ENCODE results near the gene DPPA3. TPM values are rescaled to one million over a fixed set of nuclear protein-coding genes. Genes with fewer than 3 reads are reported as not detected.
"Not testable (repeated sequence)": the region's sequence is repeated elsewhere in the genome, so short reads cannot be mapped to it uniquely, and the experiment has no call there.

The DPPA3 gene
- total RNA-seq, 1 donor from 2014 or later: not detected

GRCh38 chr12:7751394-7751793, 40.2 kb downstream of the DPPA3 start:
- Histone ChIP-seq H3K9me3 (no peaks in the 10 kb centered on the region), H3K4me3 (no peak overlapping the region), H3K27ac (no peak overlapping the region), H3K36me3 (no peaks in the 10 kb centered on the region), H3K4me1 (no peaks in the 10 kb centered on the region), H3K27me3 (no peaks in the 10 kb centered on the region)
- DNase-seq (ENCODE audit: extremely low spot score in 2 of 2): no peak
- no peak for TF ChIP-seq POLR2AphosphoS5 (IDR thresholded peaks at IDR 0.05; ENCODE audit: insufficient read depth in 1 of 2, low read depth in 1 of 2)
- no peak for TF ChIP-seq POLR2A (IDR thresholded peaks at IDR 0.05)
- TF ChIP-seq, protein P1, sequence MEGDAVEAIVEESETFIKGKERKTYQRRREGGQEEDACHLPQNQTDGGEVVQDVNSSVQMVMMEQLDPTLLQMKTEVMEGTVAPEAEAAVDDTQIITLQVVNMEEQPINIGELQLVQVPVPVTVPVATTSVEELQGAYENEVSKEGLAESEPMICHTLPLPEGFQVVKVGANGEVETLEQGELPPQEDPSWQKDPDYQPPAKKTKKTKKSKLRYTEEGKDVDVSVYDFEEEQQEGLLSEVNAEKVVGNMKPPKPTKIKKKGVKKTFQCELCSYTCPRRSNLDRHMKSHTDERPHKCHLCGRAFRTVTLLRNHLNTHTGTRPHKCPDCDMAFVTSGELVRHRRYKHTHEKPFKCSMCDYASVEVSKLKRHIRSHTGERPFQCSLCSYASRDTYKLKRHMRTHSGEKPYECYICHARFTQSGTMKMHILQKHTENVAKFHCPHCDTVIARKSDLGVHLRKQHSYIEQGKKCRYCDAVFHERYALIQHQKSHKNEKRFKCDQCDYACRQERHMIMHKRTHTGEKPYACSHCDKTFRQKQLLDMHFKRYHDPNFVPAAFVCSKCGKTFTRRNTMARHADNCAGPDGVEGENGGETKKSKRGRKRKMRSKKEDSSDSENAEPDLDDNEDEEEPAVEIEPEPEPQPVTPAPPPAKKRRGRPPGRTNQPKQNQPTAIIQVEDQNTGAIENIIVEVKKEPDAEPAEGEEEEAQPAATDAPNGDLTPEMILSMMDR (IDR thresholded peaks at IDR 0.05): no peak
- intact Hi-C loops (cut with DNase I): no loop called here

GRCh38 chr12:7751941-7752922, 41.0 kb downstream of the DPPA3 start:
- H3K9me3 ChIP-seq; H3K27me3 ChIP-seq; H3K4me3 ChIP-seq; H3K27ac ChIP-seq; intact Hi-C loops (cut with DNase I); H3K36me3 ChIP-seq; H3K4me1 ChIP-seq; DNase-seq (ENCODE audit: extremely low spot score in 2 of 2): not testable (repeated sequence)

DNA sequence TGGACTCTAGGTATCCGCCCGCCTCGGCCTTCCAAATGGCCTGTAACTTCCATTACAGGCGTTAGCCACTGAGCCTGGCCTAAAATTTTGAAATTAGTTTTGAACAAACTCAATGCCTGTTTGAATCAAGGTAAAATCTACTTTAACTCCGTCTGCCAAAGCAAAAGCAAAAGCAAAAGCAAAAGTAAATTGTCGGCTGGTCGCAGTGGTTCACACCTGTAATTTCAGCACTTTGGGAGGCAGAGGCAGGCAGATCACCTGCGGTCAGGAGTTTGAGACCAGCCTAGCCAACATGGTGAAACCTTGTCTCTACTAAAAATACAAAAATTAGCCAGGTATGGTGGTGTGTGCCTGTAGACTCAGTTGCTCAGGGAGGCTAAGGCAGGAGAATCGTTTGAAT, 44.4 kb downstream of the DPPA3 start:
- H3K4me1 ChIP-seq; H3K27ac ChIP-seq; H3K4me3 ChIP-seq; intact Hi-C loops (cut with DNase I); H3K9me3 ChIP-seq; DNase-seq (ENCODE audit: extremely low spot score in 2 of 2); H3K36me3 ChIP-seq; H3K27me3 ChIP-seq: not testable (repeated sequence)

- Histone ChIP-seq H3K36me3 (no peaks in the 10 kb centered on the region), H3K27me3 (no peaks in the 10 kb centered on the region), H3K4me1 (no peaks in the 10 kb centered on the region), H3K9me3 (no peaks in the 10 kb centered on the region), H3K27ac (no peak overlapping the region), H3K4me3 (no peak overlapping the region)
- TF ChIP-seq, protein P1 (IDR thresholded peaks at IDR 0.05): no peak
- TF ChIP-seq POLR2A (IDR thresholded peaks at IDR 0.05) (no peak), POLR2AphosphoS5 (IDR thresholded peaks at IDR 0.05; ENCODE audit: insufficient read depth in 1 of 2, low read depth in 1 of 2) (no peak)
- intact Hi-C loops (cut with DNase I): no loop called here
- no peak for DNase-seq (ENCODE audit: extremely low spot score in 2 of 2)
These were observed 45.8 kb downstream of the DPPA3 start for GRCh38 chr12:7756993-7757392.

GRCh38 chr12:7758766-7759140, 47.5 kb downstream of the DPPA3 start:
- no peak for DNase-seq (ENCODE audit: extremely low spot score in 2 of 2)
- no peaks in the 10 kb centered on the region for H3K36me3 ChIP-seq
- no peak for TF ChIP-seq POLR2A (IDR thresholded peaks at IDR 0.05)
- no peak for TF ChIP-seq POLR2AphosphoS5 (IDR thresholded peaks at IDR 0.05; ENCODE audit: insufficient read depth in 1 of 2, low read depth in 1 of 2)
- TF ChIP-seq, protein P1 (IDR thresholded peaks at IDR 0.05): no peak
- intact Hi-C loops (cut with DNase I): no loop called here
- no peaks in the 10 kb centered on the region for H3K4me1 ChIP-seq
- no peak overlapping the region for H3K27ac ChIP-seq
- H3K4me3 ChIP-seq: no peak overlapping the region
- H3K27me3 ChIP-seq: no peaks in the 10 kb centered on the region
- no peaks in the 10 kb centered on the region for H3K9me3 ChIP-seq

Other genes with a start within 250 kb of the DPPA3 start
- 96.3 TPM for gene CD163, start 207.7 kb upstream of the DPPA3 start, total RNA-seq
- gene APOBEC1, start 45.5 kb upstream of the DPPA3 start, total RNA-seq: not detected
- not detected for gene GDF3, start 15.7 kb upstream of the DPPA3 start, total RNA-seq
- not detected for gene CLEC4C, start 35.9 kb downstream of the DPPA3 start, total RNA-seq
- gene NANOGNB, start 53.8 kb downstream of the DPPA3 start, total RNA-seq: not detected
- 13.3 TPM for gene NANOG, start 78.0 kb downstream of the DPPA3 start, total RNA-seq
- not detected for gene SLC2A14, start 161.5 kb downstream of the DPPA3 start, total RNA-seq
- gene SLC2A3, start 224.8 kb downstream of the DPPA3 start, total RNA-seq: 71.7 TPM